PC-3 (cell line): Measurements from ENCODE around the gene BRAT1. TPM values are rescaled to one million over a fixed set of nuclear protein-coding genes. Genes with fewer than 3 reads are reported as not detected.

Experiments used
- ATAC-seq: fragments of 200-7000 bp; cut with Tn5 transposase; 2 replicates; pipeline ENCODE4 v1.9.1; 2020; ENCODE audit warnings: mild to moderate bottlenecking, moderate library complexity
- BruUV-seq: library from RNA; stranded (reverse); fragments of 400-500 nt; replicated peaks from 2 replicates; lab custom pipeline; 2021; lab: Mats Ljungman, UMichigan
- CTCF ChIA-PET: fragments of 300-600 bp; sonication (Branson Sonifier 250); formaldehyde crosslinking; loops from one replicate; lab custom pipeline; 2022; ENCODE audit warnings: antibody characterized with exemption; lab: Charles Lee
- POLR2A ChIA-PET: fragments of 300-600 bp; sonication (Branson Sonifier 250); formaldehyde crosslinking; loops from one replicate; lab custom pipeline; 2022; ENCODE audit warnings: antibody characterized with exemption; ENCODE audit not compliant: unreplicated experiment; lab: Charles Lee
- DNase-seq: peaks from one replicate; pipeline ENCODE4 v3.0.0-alpha.2; 2015
- H2AFZ ChIP-seq: fragments of 300-600 bp; sonication (generic); 2 replicates; pipeline ENCODE4 v1.6.0; 2016; ENCODE audit warnings: antibody characterized with exemption, low read length
- H3F3A ChIP-seq: fragments of 300-600 bp; sonication (generic); one replicate; pipeline ENCODE4 v1.6.0; 2017; ENCODE audit warnings: antibody characterized with exemption, low read length, control low read depth, mild to moderate bottlenecking; ENCODE audit not compliant: unreplicated experiment
- H3K27ac ChIP-seq: fragments of 300-600 bp; sonication (generic); 2 replicates; pipeline ENCODE4 v1.5.1; 2016; ENCODE audit warnings: mild to moderate bottlenecking, low read length
- H3K27me3 ChIP-seq: fragments of 300-600 bp; sonication (generic); 2 replicates; pipeline ENCODE4 v1.6.1; 2016; ENCODE audit warnings: low read length, mixed read lengths
- H3K36me3 ChIP-seq: fragments of 300-600 bp; sonication (generic); 2 replicates; pipeline ENCODE4 v1.6.1; 2016; ENCODE audit warnings: low read depth, mixed run types, low read length, mixed read lengths
- H3K4me1 ChIP-seq: fragments of 300-600 bp; sonication (generic); 2 replicates; pipeline ENCODE4 v1.5.1; 2016; ENCODE audit warnings: low read length; ENCODE audit not compliant: insufficient read depth
- H3K4me2 ChIP-seq: fragments of 300-600 bp; sonication (generic); 2 replicates; pipeline ENCODE4 v1.6.0; 2016; ENCODE audit warnings: low read length
- H3K4me3 ChIP-seq: fragments of 300-600 bp; sonication (generic); 2 replicates; pipeline ENCODE4 v1.5.1; 2016; ENCODE audit warnings: mild to moderate bottlenecking, low read length, mixed read lengths
- H3K79me2 ChIP-seq: fragments of 300-600 bp; sonication (generic); 2 replicates; pipeline ENCODE4 v1.6.1; 2017; ENCODE audit warnings: low read length, mixed read lengths
- H3K9ac ChIP-seq: fragments of 300-600 bp; sonication (generic); 2 replicates; pipeline ENCODE4 v1.6.0; 2016; ENCODE audit warnings: mild to moderate bottlenecking, low read length
- H3K9me2 ChIP-seq: fragments of 300-600 bp; sonication (generic); replicated peaks from 2 replicates; pipeline ENCODE4 v1.6.1; 2016; ENCODE audit warnings: mixed run types, low read length, mixed read lengths
- H3K9me3 ChIP-seq: fragments of 300-600 bp; sonication (generic); 2 replicates; pipeline ENCODE4 v1.6.1; 2016; ENCODE audit warnings: low read length, mixed read lengths
- H4K20me1 ChIP-seq: fragments of 300-600 bp; sonication (generic); 2 replicates; pipeline ENCODE4 v1.6.1; 2016; ENCODE audit warnings: low read length, mixed read lengths
- CTCF ChIP-seq: fragments of 300-600 bp; sonication (generic); conservative IDR thresholded peaks from 2 replicates; pipeline ENCODE4 v1.5.1; 2017; ENCODE audit warnings: antibody characterized with exemption, low read depth, mild to moderate bottlenecking, low read length
- EZH2 ChIP-seq: fragments of 300-600 bp; sonication (generic); IDR thresholded peaks from one replicate; pipeline ENCODE4 v1.6.1; 2017; ENCODE audit warnings: antibody characterized with exemption, mild to moderate bottlenecking, low read length; ENCODE audit not compliant: unreplicated experiment
- EZH2phosphoT487 ChIP-seq: fragments of 300-600 bp; sonication (generic); IDR thresholded peaks from 2 replicates; pipeline ENCODE4 v1.6.1; 2018; ENCODE audit warnings: mild to moderate bottlenecking, antibody characterized with exemption, low read length, borderline replicate concordance
- intact Hi-C: fragments of 100-400 bp; cut with micrococcal nuclease; formaldehyde crosslinking; loops from 2 replicates; pipeline ENCODE4 v1.9.0; 2023
- total RNA-seq: library from RNA; depleted of rRNA; stranded (reverse); fragments of >200 nt; gene quantifications from 2 replicates; pipeline ENCODE4 v1.2.3, GENCODE V29; 2014

Gene BRAT1
- total RNA-seq, 1 experiment from 2014 or later = 65.2 TPM

- POLR2A ChIA-PET = no interaction called here
- Histone ChIP-seq H3K4me1 (no peaks in the 10 kb centered on the region), H3K9ac (no peak overlapping the region), H3F3A (no peaks in the 10 kb centered on the region), H3K36me3 (no peaks in the 10 kb centered on the region), H4K20me1 (no peaks in the 10 kb centered on the region), H3K9me3 (no peaks in the 10 kb centered on the region), H2AFZ (no peak overlapping the region), H3K27ac (no peak overlapping the region), H3K79me2 (no peaks in the 10 kb centered on the region), H3K4me2 (no peak overlapping the region), H3K4me3 (no peak overlapping the region), H3K27me3 (no peaks in the 10 kb centered on the region), H3K9me2 (no peaks in the 10 kb centered on the region)
- BruUV-seq = no TSS peak
- no peak for DNase-seq
- intact Hi-C loops = no loop called here
- CTCF ChIA-PET = no interaction called here
- no peak for ATAC-seq
- TF ChIP-seq CTCF (no peak), EZH2phosphoT487 (no peak), EZH2 (no peak)
Observed at GRCh38 chr7:2495418-2496299, 59.7 kb downstream of the BRAT1 start.

GRCh38 chr7:2494191-2495130 is 60.9 kb downstream of the BRAT1 start:
- H3K4me2 ChIP-seq = no peak overlapping the region
- no peaks in the 10 kb centered on the region for H3K27me3 ChIP-seq
- POLR2A ChIA-PET = no interaction called here

More at GRCh38 chr7:2494191-2495130, 60.9 kb downstream of the BRAT1 start:
- CTCF ChIA-PET = no interaction called here
- no peak for TF ChIP-seq CTCF
- TF ChIP-seq EZH2 = no peak
- no peak for TF ChIP-seq EZH2phosphoT487
- no peaks in the 10 kb centered on the region for H3K79me2 ChIP-seq
- H3K4me1 ChIP-seq = no peaks in the 10 kb centered on the region
- BruUV-seq = no TSS peak
- DNase-seq (no peak), ATAC-seq (peak; percentile 23)
- no peak overlapping the region for H3K4me3 ChIP-seq
- H3K36me3 ChIP-seq = no peaks in the 10 kb centered on the region
- no peaks in the 10 kb centered on the region for H3F3A ChIP-seq
- H3K9me3 ChIP-seq = no peaks in the 10 kb centered on the region
- H3K9me2 ChIP-seq = no peaks in the 10 kb centered on the region
- H3K9ac ChIP-seq = no peak overlapping the region
- H3K27ac ChIP-seq = no peak overlapping the region
- intact Hi-C loops = no loop called here
- no peak overlapping the region for H2AFZ ChIP-seq
- no peaks in the 10 kb centered on the region for H4K20me1 ChIP-seq
